ENCODE data around the gene UTF1. TPM values are rescaled to one million over a fixed set of nuclear protein-coding genes. Genes with fewer than 3 reads are reported as not detected.
"Not testable (repeated sequence)": the region's sequence is repeated elsewhere in the genome, so short reads cannot be mapped to it uniquely, and the experiment has no call there.

Gene UTF1
- total and polyA plus RNA-seq, 9 donors = 0.06 to 9.3 (median 2.5) TPM; not detected in 2

GRCh38 chr10:133231946-133232574 lies 2.0 kb downstream of the UTF1 start:
- Histone ChIP-seq H3K4me3 (no peak overlapping the region), H3K4me1 (ENCODE audit: insufficient read depth) (peaks cover 9% of the 10 kb centered on the region), H3K9me3 (no peaks in the 10 kb centered on the region), H3K27ac (no peak overlapping the region), H3K36me3 (no peaks in the 10 kb centered on the region), H3K27me3 (peaks cover 7% of the 10 kb centered on the region)
- DNase-seq = no peak
- intact Hi-C loops (cut with DNase I) = no loop called here
- TF ChIP-seq POLR2A (IDR thresholded peaks at IDR 0.05) = no peak
- TF ChIP-seq CTCF (IDR thresholded peaks at IDR 0.05) = no peak
- TF ChIP-seq EP300 (IDR thresholded peaks at IDR 0.05) = no peak
- WGBS, 3 donors = 74 to 85% (median 80%) methylated on average over 11 of the region's 11 CpGs

- WGBS, 3 donors = 84 to 91% (median 85%) methylated on average over 8 to 10 of the region's 10 CpGs
- H3K4me3 ChIP-seq; H3K9me3 ChIP-seq; H3K4me1 ChIP-seq (ENCODE audit: insufficient read depth); H3K27ac ChIP-seq; H3K36me3 ChIP-seq; H3K27me3 ChIP-seq; DNase-seq; intact Hi-C loops (cut with DNase I): not testable (repeated sequence)
Measured at GRCh38 chr10:133234796-133235195, 4.8 kb downstream of the UTF1 start.

GRCh38 chr10:133235265-133235855 lies 5.3 kb downstream of the UTF1 start:
- H3K4me3 ChIP-seq = no peak overlapping the region
- TF ChIP-seq EP300 (IDR thresholded peaks at IDR 0.05) (no peak), CTCF (IDR thresholded peaks at IDR 0.05) (no peak), POLR2A (IDR thresholded peaks at IDR 0.05) (no peak)
- no peak overlapping the region for H3K27ac ChIP-seq
- H3K36me3 ChIP-seq = no peaks in the 10 kb centered on the region
- H3K4me1 ChIP-seq (ENCODE audit: insufficient read depth) = peaks cover 8% of the 10 kb centered on the region
- 52 to 60% (median 56%) methylated on average over 35 to 48 of the region's 48 CpGs for WGBS, 3 donors
- H3K27me3 ChIP-seq = peaks cover 7% of the 10 kb centered on the region
- DNase-seq = no peak
- intact Hi-C loops (cut with DNase I) = no loop called here
- H3K9me3 ChIP-seq = no peaks in the 10 kb centered on the region

- Histone ChIP-seq H3K9me3 (no peaks in the 10 kb centered on the region), H3K36me3 (no peaks in the 10 kb centered on the region), H3K4me1 (ENCODE audit: insufficient read depth) (peaks cover 6% of the 10 kb centered on the region), H3K27me3 (peaks cover 7% of the 10 kb centered on the region), H3K4me3 (no peak overlapping the region), H3K27ac (no peak overlapping the region)
- WGBS, 3 donors = 29 to 61% (median 46%) methylated on average over 16 to 18 of the region's 18 CpGs
- TF ChIP-seq POLR2A (IDR thresholded peaks at IDR 0.05) = no peak
- TF ChIP-seq CTCF (IDR thresholded peaks at IDR 0.05) = no peak
- no peak for TF ChIP-seq EP300 (IDR thresholded peaks at IDR 0.05)
- intact Hi-C loops (cut with DNase I) = no loop called here
- no peak for DNase-seq
Measured at GRCh38 chr10:133235932-133236331, 5.9 kb downstream of the UTF1 start.
